GM21717 (cell line): ENCODE measurements around the gene MATK.
"Not testable (repeated sequence)": the region's sequence is repeated elsewhere in the genome, so short reads cannot be mapped to it uniquely, and the experiment has no call there.

Experiments used
- ATAC-seq: cut with Tn5 transposase; IDR thresholded peaks from one replicate; pipeline ENCODE4 v1.9.1; 2021; ENCODE audit warnings: mild to moderate bottlenecking, moderate library complexity; ENCODE audit not compliant: unreplicated experiment

Gene MATK

DNA sequence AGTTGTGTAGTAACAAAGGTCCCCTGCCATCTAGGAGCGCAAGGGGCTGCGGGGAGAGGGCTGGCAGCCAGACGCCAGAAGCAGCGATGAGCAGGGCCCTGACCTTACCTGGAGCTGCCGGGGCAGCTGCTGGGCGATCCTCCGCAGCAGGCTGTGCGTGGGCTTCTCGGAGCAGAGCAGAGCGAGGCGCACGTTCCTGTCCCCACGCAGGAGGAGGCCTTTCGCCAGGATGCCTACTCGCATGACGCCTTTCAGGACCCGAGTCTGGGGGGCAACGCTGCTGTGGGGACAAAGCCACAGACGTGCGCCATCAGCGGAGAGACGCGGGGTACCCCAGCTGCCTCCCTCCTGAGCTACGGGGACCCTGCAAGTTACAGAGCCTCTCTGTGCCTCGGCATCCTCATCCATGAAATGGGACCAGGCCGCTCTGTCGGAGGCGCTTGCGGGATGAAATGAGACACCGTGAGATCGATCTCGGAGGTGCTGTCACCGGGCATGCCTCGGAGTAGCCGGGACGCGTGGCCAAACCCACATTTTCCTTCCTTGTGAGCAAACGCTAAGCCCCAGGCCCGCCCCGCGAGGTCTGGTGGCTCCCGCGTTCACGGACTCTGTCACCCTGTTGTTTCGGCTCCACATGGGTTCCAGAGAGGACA, 30.5 kb upstream of the MATK start:
- ATAC-seq = no peak

DNA sequence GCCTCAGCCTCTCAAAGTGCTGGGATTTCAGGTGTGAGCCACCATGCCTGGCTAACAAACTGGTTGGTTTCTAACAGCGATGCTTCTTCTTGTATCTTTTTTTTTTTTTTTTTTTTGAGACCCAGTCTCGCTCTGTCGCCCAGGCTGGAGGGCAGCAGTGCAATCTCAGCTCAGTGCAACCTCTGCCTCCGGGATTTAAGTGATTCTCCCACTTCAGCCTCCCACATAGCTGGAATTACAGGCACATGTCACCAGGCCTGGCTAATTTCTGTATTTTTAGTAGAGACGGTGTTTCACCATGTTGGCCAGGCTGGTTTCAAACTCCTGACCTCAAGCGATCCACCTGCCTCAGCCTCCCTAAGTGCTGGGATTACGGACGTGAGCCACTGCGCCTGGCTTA, 30.0 kb upstream of the MATK start:
- not testable (repeated sequence) for ATAC-seq

DNA sequence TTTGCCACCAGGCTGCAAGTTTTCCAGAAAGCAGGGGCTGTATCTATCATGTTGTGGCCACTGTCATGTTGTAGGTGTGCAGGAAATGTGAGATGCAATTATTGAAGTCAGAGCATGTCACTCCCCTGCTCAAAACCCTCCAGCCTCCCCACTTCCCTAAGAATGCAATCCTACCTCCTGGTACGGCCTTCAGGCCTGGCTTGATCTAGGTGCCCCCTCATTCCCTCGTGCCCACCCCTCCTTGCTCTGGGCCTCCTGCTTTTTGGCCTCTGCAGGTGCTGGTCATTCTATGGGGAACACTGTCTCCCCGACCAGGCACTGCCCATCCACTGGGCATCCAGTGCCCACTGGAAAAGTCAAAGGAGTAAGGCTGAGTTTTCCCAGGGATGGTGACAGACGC, 28.5 kb upstream of the MATK start:
- no peak for ATAC-seq

DNA sequence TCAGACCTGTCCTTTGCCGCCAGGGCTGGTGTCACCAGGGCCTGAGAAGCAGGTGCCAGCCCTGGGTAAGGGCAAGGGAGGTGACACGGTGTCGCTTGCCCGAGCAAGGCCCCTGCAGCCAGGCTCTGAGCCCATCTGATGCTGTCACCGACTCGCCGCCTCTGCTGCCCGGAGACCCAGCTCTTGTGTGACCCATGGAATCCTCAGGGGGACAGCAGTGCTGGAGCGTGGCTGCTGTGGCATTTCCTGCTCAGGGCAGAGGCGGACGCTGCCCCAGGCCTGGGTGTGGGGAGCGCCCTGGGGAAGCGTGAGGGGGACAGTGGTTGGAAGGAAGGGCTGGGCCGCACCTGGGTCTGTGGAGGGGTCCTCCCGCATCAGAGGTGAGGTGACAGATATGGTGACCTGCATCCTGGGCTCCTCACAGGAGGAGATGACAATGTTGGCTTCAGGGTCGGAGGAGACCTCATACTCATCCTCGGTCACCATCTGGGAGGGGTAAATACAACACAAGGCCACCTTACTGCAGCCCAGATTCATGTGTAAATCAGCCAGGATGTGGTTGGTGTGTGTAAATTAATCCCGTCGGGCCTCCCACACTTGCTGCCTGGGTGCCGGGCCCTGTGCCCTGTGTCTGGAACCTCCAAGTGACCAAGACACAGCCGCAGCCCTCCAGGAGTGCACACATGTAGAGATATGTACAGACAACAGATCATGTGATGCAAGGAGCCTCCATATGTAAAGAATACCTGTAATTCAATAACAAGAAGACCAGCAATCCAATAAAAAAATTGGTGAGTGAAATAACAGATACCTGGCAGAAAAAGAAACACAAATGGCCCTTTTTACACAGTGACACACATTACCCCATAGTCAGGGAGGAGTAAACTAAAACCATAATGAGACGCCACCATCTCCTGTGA, 27.6 kb upstream of the MATK start:
- no peak for ATAC-seq

DNA sequence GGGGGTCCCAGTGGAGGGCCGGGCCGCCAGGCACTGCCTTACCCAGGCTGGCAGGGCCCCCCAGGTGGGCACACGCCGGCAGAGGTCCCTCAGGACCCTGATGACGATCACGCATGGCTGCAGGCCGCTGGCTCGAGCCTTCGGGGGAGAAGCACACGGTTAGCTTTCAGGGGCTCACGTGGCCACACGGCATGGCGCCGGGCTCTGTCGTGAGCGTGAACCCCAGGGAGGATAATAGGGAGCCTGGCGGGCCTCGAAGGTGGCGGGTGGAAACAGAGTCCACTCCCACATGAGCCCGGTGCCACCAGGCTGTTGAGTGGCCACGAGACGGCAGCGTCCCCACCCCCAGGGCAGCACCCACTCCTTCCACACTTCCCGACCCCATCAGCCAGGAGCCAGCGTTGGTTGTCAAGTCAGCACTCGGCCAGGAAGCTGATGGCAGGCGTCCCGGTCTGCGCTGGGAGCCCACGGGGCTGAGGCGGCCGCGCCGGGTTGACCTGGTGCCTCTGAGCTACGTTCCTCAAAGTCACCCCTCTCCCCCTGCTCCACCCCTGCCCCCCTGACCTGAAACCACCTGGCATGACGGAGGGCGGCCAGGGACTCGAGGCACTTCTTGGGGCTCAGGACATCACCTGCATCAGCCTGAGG, 24.7 kb upstream of the MATK start:
- ATAC-seq = no peak

DNA sequence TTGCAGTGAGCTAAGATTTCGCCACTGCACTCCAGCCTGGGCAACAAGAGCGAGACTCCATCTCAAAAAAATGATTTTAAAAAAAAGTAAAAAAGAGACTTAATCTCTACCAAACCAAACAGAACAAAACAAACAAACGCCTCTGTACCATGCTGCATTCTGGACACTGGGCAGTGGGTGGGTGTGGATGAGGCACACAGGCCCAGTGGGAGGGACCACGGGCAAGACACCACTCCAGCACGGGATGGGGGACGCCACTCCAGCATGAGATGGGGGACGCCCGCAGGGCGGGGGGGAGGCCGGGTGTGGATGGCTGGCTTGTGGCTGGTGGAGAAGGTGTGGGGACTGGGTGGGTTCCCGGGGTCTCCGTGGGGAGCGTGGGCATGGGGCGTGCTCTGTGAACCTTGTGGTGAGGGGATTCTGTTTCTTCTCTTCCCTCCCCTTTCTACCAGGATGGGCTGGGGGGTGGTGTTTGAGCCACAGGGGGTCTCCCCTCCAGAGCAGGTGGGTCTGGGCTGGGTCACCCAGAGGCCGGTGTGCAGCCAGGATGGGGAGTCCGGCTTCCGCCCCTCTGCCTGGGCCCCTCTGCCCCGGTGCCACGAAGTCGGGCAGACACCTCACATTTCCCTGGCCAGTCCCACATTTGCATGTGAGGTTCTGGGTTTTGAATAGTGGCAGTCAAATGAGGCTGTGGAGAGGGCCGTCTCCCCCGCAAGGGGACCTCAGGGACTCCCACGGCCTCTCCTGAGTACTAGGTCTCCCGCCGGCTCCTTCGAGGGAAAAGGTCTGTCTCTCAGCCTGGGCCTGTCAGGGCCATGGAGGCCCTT, 23.9 kb upstream of the MATK start:
- ATAC-seq = no peak

DNA sequence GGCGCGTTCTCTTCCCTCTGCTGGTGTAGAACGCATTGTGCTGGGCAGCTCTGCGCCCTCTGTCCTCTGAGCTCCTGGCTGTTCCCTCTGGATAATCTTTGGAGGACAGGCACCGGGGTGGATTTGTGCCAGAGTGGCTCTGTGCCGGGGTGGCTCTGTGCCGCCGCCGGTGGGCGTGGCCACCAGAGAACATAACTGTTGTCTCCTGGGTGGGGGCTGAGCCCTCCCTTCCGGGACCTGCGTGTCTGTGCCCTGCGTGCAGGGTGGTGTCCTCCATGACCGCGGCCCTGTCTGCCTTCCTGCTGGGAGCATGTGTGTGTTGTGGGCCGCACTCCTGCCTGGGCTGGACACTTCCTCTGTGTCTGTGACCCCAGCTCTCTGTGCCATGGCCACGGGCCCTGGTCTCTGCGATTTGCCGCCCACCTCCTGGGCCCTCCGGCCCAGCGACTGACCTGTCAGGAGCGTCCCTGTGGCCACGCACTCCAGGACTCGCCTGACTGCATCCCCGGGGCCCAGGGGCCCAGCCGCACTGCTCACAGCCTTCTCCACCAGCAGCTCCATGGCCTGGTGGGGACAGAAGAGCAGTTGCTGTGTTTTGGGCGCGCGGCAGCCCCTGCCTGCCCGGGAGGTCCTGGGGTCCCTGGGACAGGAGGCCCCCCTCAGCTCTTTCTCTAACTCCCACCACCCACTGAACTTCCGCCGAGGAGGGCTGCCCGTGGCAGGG, 22.4 kb upstream of the MATK start:
- ATAC-seq = no peak

DNA sequence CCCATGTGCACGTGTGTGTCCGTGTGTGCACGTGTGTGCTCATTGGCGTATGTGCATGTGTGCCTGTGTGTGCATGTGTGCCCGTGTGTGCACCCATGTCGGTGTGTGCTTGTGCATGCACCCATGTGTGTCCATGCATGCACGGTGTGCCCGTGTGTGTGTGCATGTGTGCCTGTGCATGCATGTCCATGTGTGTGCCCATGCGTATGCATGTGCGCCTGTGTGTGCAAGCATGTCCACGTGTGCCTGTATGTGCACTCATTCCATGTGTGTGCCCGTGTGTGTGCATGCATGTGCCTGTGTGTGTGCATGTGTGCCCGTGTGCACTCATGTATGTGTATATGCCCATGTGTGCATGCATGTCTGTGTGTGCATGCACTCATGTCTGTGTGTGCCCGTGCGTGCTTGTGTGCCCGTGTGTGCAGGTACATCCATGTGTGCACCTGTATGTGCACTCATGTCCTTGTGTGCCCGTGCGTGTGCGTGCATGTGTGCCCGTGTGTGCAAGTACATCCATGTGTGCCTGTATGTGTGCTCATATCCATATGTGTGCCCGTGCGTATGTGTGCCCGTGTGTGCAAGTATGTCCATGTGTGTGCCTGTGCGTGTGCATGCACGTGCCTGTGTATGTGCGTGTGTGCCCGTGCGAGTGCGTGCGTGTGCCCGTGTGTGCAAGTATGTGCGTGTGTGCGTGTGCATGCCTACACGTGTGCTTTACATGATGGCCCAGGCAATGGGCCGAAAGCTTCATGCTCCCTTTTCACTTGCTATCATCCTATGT, 21.6 kb upstream of the MATK start:
- no peak for ATAC-seq

DNA sequence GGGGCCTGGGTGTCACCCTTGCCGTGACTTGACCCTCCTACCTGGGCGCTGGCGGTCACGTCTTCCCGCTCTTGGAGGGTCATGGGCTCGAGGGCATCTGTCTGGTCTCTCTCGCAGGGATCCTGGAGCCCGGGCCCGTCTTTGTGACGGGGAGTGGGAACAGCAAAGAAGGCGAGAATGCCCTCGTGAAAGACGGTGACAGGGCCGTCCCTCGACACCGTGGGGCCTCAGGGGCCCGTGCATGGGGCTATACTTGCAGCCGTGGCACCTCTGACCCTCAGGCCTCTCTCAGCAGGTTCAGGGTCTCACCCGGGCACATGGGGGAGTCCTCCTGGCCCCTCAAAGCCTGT, 20.9 kb upstream of the MATK start:
- ATAC-seq = no peak

DNA sequence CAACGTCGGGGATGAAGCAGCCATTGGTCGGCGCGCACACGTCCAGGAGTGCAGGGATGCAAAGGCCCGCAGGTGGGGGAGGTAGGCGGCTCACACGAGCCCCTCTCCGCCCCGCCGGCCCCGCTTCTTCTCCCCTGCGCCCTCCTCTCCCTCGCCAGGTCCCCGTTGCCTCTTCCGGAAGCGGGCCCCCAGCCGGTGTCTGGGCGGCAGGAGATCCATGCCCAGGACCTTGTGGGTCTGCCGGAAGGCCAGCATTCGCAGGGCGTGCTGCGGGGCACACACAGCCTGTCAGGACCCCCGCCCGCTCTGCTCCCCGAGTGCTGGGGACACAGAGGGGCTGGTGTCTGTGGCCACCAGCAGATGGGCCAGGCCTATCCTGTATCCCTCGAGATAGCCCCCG, 19.7 kb upstream of the MATK start:
- ATAC-seq = no peak

DNA sequence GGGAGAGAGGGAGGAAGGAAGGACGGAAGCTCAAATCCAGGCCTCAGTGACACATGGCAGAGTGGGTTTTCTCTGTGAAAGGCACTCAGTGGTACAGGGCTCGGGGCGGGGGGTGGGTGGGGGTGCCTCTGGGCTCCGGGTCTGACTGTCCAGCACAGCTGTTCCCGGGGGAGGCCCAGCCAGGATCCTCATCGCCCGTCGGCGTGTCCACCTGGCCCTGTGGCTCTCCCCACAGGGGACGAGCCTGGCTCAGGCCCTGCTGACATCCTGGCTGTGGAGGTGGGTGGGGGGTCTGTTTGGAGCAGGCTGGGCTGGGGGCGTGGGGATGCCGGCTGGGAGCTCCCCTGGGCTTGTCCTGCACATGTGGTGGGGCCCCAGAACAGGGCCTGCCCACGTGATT, 18.2 kb upstream of the MATK start:
- ATAC-seq = no peak

DNA sequence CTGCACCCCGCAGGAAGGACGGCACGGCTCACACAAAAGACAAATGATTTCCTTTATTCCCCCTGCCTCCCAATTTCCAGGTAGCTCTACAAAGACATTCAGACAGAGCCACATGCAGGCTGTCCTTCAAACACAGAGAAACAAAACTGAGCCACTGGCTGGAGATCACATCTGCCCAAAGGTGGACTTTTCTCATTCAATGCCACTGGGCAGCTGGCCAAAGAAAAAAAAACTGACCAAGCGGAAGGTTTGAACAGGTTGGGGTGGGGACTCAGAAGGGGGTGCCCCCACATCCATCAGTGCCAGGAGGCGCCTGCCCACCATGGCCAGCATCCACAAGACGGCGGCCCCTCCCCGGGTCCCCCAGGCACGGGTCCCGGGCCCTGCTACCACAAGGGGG, 17.8 kb upstream of the MATK start:
- ATAC-seq = no peak

DNA sequence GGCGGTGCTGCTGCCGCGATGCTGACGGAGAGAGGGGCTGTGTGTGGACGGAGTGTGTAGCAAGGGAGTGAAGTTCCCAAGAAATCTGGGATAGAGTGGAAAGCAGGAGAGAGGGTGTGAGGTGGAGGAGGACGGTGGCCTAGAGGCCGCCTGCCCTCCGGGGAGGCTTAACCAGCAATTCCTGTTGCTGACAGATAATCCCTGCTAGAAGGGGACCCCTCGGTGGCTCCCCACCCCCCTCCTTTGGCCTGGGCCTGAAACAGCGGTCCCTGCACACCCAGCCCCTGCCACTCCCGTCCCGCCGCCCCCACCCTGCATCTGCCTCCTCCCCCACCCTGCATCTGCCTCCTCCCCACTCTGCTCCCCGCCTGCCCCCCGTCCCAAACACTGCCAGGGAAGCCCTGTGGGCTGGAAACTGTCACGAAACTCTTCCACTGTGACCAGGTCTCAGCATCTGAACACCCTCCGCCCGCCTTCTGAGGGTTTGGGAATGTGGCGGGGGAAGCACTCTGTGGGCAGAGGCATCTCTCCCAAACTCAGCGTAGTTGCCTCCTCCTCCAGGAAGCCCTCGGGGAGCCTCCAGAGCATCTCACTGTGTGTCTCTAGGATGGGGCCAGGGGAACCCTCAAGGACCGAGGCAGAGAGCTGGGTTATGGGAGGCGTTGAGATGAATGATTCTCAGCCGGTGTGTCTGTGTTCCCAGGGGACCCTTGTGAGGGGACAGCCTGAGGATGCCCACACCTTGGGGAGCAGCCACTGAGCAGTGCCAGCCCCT, 17.1 kb upstream of the MATK start:
- ATAC-seq = no peak

DNA sequence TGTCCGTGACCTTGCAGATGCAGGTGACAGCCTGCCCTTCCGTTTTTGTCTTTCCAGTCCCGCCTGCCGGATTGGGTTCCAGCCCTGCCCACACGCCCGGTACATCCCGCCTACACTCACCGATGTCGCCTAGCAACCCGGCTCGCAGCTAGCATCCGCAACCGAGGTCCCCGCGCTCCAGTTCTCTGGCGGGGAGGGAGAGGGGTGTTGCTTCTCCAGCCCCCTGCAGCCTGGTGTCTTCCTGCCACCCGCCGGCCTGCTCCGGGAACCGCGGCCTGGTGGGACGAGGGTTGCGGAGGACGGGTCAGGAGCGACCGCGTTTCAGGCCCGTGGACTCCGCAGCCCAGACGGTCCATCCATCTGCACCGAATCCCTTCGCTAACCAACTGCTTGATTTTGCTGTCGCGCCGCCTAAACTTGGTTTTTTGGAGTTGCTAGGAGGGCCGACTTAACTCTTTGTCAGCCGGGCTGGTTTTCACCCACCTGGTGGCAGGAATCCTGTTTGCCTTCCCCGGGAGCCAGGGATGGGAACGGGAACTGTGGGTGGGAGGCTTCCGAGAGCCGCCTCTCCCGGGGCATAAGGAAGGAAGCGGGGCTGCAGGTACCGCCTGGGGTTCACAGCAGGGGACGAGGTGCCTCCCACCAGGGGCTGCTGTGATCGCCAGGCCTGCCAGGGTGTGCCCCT, 15.4 kb upstream of the MATK start:
- no peak for ATAC-seq

DNA sequence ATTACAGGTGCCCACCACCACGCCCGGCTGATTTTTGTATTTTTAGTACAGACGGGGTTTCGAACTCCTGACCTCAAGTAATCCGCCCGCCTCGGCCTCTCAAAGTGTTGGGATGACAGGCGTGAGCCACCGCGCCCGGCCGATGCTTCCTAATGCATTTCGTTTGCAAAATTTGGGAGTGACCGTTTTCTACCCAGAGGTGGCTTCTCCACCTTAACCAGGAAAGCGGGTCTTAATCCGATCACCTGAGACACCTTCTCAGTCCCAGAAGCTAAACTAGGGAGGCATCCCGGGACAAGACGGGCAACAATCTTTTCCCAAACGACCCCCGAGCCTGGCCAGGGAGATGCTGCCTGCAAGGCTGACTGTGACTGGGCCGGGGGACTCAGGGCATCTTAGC, 14.8 kb upstream of the MATK start:
- ATAC-seq = no peak

DNA sequence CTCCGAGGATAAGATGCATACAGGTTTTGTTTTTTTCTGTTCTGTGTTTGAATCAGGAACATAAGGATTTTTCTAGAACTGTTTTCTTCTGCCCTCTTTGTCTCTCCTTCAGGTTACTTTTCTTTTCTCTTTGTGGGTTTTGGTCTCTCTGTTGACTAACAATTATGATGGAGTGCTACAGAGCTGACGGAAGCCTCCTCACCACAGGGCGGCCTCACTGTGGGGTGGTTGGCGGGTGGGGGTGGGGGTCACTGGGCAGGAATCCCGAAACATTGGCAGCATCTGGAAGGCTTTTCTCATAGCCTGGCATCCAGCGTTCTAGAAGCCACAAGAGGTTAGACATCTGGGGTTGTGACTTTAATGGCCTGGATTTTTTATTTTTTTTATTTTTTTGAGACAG, 12.0 kb upstream of the MATK start:
- no peak for ATAC-seq

DNA sequence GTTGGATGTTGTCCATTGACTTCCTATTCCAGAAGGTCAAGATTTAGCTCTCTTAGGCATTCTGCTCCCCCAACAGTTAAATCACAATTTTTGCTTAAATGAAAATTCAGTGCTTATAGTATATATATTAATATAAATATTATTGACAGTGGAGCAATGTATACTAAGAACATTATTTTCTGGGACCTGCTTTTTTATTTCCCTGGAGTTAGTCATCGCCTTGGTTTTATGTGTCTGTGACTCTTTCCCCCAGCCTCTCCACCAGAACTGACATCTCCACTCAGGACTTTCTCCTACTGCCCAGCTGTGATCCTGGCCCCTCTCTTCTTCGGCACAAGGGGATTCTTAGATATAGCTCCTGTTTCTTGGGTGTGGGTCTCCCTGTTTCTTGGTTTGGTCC, 10.2 kb upstream of the MATK start:
- no peak for ATAC-seq

DNA sequence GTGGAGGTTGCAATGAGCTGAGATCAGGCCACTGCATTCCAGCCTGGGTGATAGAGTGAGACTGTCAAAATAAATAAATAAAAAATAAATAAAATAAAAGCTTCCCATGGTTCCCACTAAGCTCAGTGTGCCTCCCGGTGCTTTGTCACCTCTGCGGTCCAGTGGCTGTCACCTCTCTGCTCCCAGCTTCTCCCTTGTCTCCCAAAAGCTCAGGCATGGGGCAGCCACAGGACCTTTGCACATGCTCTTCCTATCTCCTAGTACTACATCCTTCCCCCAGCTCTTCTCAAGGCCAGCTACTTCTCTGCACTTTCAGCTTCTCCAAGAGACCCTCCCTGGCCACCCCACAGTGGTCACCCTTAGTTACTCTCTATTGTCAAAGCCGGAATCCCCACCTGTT, 7.6 kb upstream of the MATK start:
- no peak for ATAC-seq

DNA sequence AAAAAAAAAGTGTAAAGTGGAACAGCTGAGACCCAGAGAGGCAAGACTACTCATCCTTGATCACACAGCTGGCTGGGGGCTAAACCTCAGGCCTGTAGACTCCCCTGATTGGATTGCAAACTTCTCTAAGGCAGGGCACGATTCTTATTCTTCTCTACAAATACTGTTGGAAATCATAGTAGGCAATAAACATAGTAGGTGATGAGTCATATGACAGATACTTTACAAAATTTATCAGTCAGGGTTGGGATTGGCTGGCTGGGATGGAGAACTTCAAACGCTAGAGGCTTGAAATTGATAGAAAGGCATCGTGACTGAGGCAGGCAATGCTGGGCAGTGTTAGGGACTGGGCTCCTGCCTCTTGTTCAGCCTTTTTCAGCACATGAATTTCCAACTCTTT, 5.9 kb upstream of the MATK start:
- no peak for ATAC-seq
